Right cardiac atrium (tissue), 5 donors: Measurements from ENCODE around the gene SAMMSON. TPM values are rescaled to one million over a fixed set of nuclear protein-coding genes. Genes with fewer than 3 reads are reported as not detected.

Experiments used
- ATAC-seq, 2 donors: fragments of 200-7000 bp; cut with Tn5 transposase; one replicate each; pipeline versions ENCODE4 v1.8.0 to v1.9.1; 2020; ENCODE audit warnings: moderate library complexity in 2 of 2, mild to moderate bottlenecking in 1 of 2
- DNase-seq, 3 donors: peaks; one replicate each; pipeline ENCODE4 v3.0.0-alpha.2; 2020
- H3K27ac ChIP-seq: one replicate; pipeline ENCODE4 v1.5.1; 2013; ENCODE audit warnings: mild to moderate bottlenecking, low read length, control low read depth, moderate library complexity
- H3K27me3 ChIP-seq: one replicate; pipeline ENCODE4 v1.6.1; 2013; ENCODE audit not compliant: control insufficient read depth, insufficient read depth
- H3K4me1 ChIP-seq: one replicate; pipeline ENCODE4 v1.6.1; 2013; ENCODE audit warnings: low read length; ENCODE audit not compliant: control insufficient read depth, insufficient read depth
- H3K4me3 ChIP-seq: one replicate; pipeline ENCODE4 v1.5.1; 2013; ENCODE audit warnings: low read length, control low read depth
- H3K9me3 ChIP-seq: one replicate; pipeline ENCODE4 v1.6.1; 2013; ENCODE audit warnings: low read length; ENCODE audit not compliant: control insufficient read depth
- WGBS: extraction: QIAGEN DNeasy Blood & Tissue Kit; methylation state at CpG from one replicate; pipeline ENCODE4 v1.1.7; 2013; 5-methylcytosine and 5-hydroxymethylcytosine counted together
- intact Hi-C, 4 donors: fragments of 100-400 bp; cut with DNase I; formaldehyde crosslinking; loops; one replicate each; pipeline versions ENCODE4 v1.11.0 to v1.14.0; 2022 to 2023
- polyA plus RNA-seq: library from polyadenylated mRNA; stranded (reverse); fragments of 200-250 nt; gene quantifications from one replicate; pipeline ENCODE4 v1.2.3, GENCODE V29; 2013
- total RNA-seq, 4 donors: library from RNA; stranded (reverse); fragmentation: NEBNext Ultra II Directional; extraction: Animal tissue kit (Norgen Biotek cat#: 25700); gene quantifications; one replicate each; pipeline ENCODE4 v1.2.1, GENCODE V29; 2021
- donor health status: healthy with polysubstance abuse.
- donor health status: DM: no; HTN: yes; CAD: no.
- donor health status: DM: no; HTN: no; CAD: no.
- donor health status: DM: no; HTN: yes; CAD: no; lungs with severe emphysema.
- donor health status: DM: yes; HTN: yes; CAD: no.

SAMMSON gene
- total and polyA plus RNA-seq, 5 donors, result not detected

DNA sequence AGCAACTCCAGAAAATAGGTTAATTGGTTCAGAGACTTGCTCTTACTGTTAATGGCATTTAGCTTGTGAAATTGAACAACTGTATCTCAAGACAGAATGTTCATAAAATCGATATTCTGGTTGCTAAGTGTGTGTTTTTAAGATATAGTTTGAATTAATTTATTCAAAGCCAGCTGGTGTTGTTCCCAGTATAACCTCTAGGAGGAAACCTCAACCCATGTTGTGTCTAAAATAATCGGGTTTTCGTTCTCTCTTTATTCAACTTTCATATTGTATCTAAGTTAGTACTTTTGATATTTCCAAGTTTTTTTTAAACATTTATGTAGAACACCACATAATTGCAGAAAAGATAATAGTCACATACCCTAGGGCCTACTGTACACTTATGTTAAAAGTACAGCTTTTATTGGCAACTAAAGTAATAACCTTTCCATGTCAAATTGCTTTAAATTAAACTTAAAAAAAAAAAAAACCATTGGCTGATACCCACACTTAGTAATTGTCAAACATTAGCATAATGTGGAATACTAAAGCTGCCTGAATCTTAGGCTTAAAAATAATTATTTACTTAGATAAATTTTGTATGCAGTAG, 90.9 kb downstream of the SAMMSON start:
- DNase-seq, result no peak
- no peaks in the 10 kb centered on the region for H3K4me1 ChIP-seq

DNA sequence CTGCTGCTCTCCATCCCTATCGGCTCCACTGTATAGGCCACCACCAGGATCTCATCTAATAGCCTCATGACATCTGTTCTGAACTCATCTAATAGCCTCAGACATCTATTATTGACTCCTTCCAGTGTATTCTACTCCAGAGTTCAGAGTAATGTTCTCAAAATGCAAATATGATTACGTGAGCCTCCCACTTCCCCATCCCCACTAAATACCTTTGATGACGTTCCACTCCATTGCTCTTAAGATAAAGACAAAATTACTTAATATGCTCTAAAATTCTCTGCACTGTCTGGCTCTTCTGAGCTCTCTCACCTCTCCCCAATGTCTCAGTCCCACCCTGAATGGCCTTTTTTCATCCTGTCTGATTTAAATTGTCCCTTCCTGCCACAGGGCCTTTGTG, 94.7 kb downstream of the SAMMSON start:
- DNase-seq, result no peak
- H3K4me3 ChIP-seq, result no peak overlapping the region
- H3K27ac ChIP-seq, result no peak overlapping the region
- H3K9me3 ChIP-seq, result no peaks in the 10 kb centered on the region
- intact Hi-C loops, result loop anchor here in 1 of 4 donors (10.0 kb wide), 1 partner anchor 261 kb away; no protein-coding TSS in a partner anchor
- no peak for ATAC-seq
- 86% methylated on average over 3 of the region's 3 CpGs for WGBS
- H3K27me3 ChIP-seq, result no peaks in the 10 kb centered on the region
- H3K4me1 ChIP-seq, result no peaks in the 10 kb centered on the region

More for the DNA sequence above, 90.9 kb downstream of the SAMMSON start:
- intact Hi-C loops, result loop anchor here in 1 of 4 donors (10.0 kb wide), 1 partner anchor 264 kb away; no protein-coding TSS in a partner anchor
- Histone ChIP-seq H3K27me3 (no peaks in the 10 kb centered on the region), H3K27ac (no peak overlapping the region), H3K9me3 (no peaks in the 10 kb centered on the region), H3K4me3 (no peak overlapping the region)
- WGBS, result 11% methylated on average over 3 of the region's 3 CpGs
- no peak for ATAC-seq

DNA sequence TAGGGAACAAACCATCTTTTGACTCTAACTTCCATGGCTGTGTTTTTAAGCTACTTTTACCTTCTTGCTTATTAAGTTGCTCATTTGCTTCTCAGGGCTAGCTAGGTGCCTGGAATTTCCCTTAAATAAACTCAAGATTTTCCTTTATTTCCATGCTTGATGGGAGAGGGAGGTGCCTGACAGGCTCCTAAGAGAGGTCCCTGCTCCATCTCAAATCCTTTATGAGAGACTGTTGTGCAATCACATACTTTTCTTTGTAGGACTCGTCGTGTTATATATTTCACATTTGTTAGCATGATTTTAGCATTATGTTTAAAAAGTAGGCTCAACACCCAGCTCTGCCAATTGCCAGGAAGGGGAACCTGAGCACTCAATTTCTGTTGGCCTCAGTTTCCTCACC, 95.7 kb downstream of the SAMMSON start:
- Histone ChIP-seq H3K9me3 (no peaks in the 10 kb centered on the region), H3K4me3 (no peak overlapping the region), H3K4me1 (no peaks in the 10 kb centered on the region), H3K27me3 (no peaks in the 10 kb centered on the region), H3K27ac (no peak overlapping the region)
- intact Hi-C loops, result loop anchor here in 1 of 4 donors (10.0 kb wide), 1 partner anchor 260 kb away; no protein-coding TSS in a partner anchor
- DNase-seq (no peak), ATAC-seq (no peak)
- WGBS, result 66% methylated on average over 2 of the region's 2 CpGs

DNA sequence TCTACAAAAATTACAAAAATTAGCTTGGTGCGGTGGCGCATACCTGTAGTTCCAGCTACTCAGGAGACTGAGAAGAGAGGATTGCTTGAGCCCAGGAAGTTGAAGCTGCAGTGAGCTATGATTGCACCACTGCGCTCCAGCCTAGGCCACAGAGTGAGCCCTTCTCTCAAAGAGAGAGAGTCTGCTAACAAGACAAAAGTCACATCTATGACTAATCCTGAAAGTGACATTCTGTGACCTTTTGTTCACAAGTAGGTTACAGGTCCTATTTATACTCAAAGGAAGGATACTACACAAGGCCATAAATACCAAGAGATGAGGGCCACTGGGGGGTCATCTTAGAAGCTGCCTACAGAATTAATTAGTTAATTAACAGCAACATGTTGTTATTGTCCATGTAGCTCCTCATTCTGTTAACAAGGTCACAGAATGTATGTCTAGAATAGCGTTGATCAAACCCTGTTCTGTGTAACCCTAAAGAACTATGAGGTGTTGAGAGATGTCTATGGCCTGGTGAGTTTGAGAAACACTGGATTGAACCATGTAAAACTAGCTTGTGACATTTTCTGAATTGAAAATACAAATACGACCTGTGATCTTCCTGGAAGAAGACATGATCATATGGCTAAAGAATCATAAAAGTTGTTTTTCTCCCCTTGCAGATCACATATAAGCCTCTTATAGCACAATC, 97.0 kb downstream of the SAMMSON start:
- DNase-seq, result no peak
- WGBS, result 88% methylated on average over 5 of the region's 5 CpGs
- no peaks in the 10 kb centered on the region for H3K9me3 ChIP-seq
- H3K27ac ChIP-seq, result no peak overlapping the region
- H3K4me3 ChIP-seq, result no peak overlapping the region
- intact Hi-C loops, result loop anchor here in 1 of 4 donors (10.0 kb wide), 1 partner anchor 258 kb away; no protein-coding TSS in a partner anchor
- H3K4me1 ChIP-seq, result no peaks in the 10 kb centered on the region
- H3K27me3 ChIP-seq, result no peaks in the 10 kb centered on the region
- ATAC-seq, result no peak

DNA sequence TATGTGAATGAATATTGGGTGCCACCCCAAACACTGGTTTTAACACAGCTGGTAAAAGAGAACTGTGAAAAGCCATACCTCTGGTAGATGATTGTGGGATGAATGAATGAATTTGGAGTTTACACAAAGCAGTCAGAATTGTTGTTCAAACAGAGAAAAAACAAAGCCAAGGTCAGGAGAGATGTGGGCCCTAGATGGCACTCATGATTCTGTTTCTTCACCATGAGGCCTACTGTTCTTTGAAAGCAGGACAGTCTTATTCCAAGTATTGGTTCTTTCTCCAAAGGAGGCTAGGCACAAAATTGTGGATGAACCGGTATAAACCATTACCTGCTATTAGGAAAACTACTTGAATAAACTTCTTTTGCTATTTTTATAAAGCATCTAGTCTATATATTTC, 97.6 kb downstream of the SAMMSON start:
- DNase-seq, result no peak
- H3K27me3 ChIP-seq, result no peaks in the 10 kb centered on the region
- no peak for ATAC-seq
- no peaks in the 10 kb centered on the region for H3K4me1 ChIP-seq
- no peak overlapping the region for H3K4me3 ChIP-seq
- H3K27ac ChIP-seq, result no peak overlapping the region
- WGBS, result 98% methylated on average over 1 of the region's 1 CpG
- intact Hi-C loops, result loop anchor here in 1 of 4 donors (10.0 kb wide), 1 partner anchor 258 kb away; no protein-coding TSS in a partner anchor
- no peaks in the 10 kb centered on the region for H3K9me3 ChIP-seq

DNA sequence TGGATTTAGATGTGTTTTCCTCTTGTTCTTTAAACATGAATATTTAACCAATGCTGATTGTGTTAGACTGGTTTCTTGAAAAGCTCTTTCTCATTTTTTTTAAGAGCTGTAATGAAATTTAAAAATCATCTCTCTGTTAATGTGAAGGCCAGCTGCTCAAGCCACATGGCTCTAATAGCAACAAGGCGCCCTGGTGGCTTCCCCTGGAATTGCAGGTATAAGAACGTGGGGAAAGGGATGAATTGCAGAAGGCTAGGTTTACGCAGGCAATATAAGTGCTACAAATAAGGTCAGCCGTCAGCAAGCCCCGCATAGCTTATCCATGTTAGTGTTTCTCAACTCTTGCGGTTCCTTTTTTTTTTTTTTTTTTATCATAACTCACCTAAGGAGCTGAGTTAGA, 108.5 kb downstream of the SAMMSON start:
- 71% methylated on average over 6 of the region's 6 CpGs for WGBS
- Histone ChIP-seq H3K4me3 (no peak overlapping the region), H3K4me1 (no peaks in the 10 kb centered on the region), H3K27me3 (peaks cover 4% of the 10 kb centered on the region), H3K9me3 (no peaks in the 10 kb centered on the region), H3K27ac (no peak overlapping the region)
- DNase-seq (no peak), ATAC-seq (no peak)
- intact Hi-C loops, result no loop called here

DNA sequence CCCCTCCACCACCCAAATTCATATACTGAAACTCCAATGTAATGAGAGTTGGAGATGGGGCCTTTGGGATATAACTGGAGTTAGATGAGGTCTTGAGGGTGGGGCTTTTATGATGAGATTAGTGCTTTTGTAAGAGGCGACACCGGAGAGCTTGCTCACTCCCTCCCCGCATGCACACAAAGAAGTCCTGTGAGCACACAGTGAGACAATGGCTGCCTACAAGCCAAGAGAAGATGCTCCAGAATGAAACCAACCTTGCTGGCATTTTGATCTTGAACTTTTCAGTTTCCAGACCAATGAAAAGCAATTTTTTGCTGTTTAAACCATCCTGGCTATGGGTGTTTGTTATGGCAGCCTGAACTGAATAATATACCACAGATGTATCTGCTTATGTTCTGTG, 109.0 kb downstream of the SAMMSON start:
- DNase-seq (no peak), ATAC-seq (no peak)
- H3K4me1 ChIP-seq, result no peaks in the 10 kb centered on the region
- intact Hi-C loops, result no loop called here
- H3K9me3 ChIP-seq, result no peaks in the 10 kb centered on the region
- H3K27me3 ChIP-seq, result peaks cover 4% of the 10 kb centered on the region
- H3K4me3 ChIP-seq, result no peak overlapping the region
- no peak overlapping the region for H3K27ac ChIP-seq
- 90% methylated on average over 3 of the region's 3 CpGs for WGBS

DNA sequence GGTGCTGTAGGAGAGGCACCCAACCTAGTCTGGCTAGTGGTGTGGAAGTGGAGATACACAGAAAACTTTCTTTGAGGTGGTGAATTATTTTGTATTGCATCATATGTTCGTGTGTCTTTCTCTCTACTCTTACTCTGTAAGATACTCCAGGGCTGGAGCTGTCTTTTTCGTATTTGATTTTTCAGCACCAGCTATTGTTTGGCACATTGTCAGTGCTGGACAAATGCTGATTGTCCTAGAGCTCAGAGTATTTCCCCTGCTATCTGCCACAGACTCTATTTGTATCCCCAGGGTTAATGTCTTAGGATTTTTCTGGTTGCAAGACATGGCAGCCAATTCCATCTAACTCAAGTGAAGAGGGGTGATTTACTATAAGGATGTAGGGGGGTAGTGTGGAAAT, 110.5 kb downstream of the SAMMSON start:
- intact Hi-C loops, result no loop called here
- Histone ChIP-seq H3K27ac (no peak overlapping the region), H3K27me3 (peaks cover 4% of the 10 kb centered on the region), H3K4me3 (no peak overlapping the region), H3K4me1 (no peaks in the 10 kb centered on the region), H3K9me3 (no peaks in the 10 kb centered on the region)
- ATAC-seq, result no peak
- WGBS, result 39% methylated on average over 2 of the region's 2 CpGs
- DNase-seq, result no peak

DNA sequence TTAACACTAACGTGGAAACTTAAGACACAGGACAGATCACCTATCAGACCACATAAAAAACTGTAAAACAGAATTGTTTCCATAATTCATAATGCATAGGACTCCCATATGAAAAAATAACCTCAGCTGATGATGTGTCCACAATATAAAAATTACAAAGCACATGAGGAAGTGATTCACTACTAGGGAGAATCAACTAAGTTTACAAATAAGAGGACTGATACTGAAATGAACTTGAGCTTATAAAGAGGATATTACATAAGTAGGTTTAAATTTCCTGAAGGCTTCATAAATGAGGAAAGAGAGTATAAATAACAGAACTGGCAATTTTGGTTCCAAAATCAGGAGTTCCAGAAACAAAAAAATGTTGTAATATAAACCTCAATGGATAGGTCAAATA, 111.9 kb downstream of the SAMMSON start:
- Histone ChIP-seq H3K27ac (no peak overlapping the region), H3K27me3 (peaks cover 4% of the 10 kb centered on the region), H3K4me1 (no peaks in the 10 kb centered on the region), H3K4me3 (no peak overlapping the region), H3K9me3 (no peaks in the 10 kb centered on the region)
- whole genome bisulfite sequencing, result 84% methylated on average over 1 of the region's 1 CpG
- intact Hi-C loops, result no loop called here
- DNase-seq (no peak), ATAC-seq (no peak)

DNA sequence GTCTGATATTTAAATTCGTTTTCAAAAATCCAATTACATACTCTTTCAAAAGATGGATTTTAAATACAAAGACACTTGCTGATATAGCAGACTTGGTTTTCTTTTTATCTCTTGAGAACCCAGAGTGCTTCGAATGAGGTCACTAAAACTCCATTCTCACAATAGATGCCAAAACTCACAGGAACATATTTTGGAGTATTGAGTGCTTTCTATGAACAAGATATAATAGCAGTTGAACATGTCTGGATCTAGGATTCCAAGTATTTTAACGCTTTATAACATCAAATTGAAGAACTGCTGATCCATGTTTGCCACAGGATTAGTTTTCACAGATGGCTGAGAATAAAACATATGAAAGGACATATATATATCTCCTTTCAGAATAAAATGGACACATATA, 113.2 kb downstream of the SAMMSON start:
- 44% methylated on average over 3 of the region's 3 CpGs for WGBS
- Histone ChIP-seq H3K4me1 (no peaks in the 10 kb centered on the region), H3K27ac (no peak overlapping the region), H3K4me3 (no peak overlapping the region), H3K27me3 (peaks cover 4% of the 10 kb centered on the region), H3K9me3 (no peaks in the 10 kb centered on the region)
- no peak for DNase-seq
- no peak for ATAC-seq
- intact Hi-C loops, result no loop called here

DNA sequence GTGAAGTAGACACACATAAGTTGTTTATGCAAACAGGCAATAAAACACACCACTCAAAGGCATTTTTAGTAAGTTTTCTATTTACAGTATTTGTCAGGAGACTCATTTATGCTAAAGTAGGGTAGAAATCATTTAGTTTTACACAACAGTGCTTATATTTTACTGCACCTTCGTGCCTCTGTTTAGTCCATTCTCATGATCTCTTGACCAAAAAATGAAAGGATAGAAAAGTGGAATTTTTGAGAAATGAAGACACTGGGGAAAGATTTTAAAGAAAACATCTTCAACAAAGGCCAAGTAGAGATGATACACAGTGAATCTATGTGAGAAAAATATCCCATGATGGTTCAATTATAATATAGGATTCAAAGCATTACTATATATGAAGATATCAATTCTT, 114.9 kb downstream of the SAMMSON start:
- Histone ChIP-seq H3K27ac (no peak overlapping the region), H3K4me3 (no peak overlapping the region), H3K4me1 (no peaks in the 10 kb centered on the region), H3K27me3 (peaks cover 1% of the 10 kb centered on the region), H3K9me3 (no peaks in the 10 kb centered on the region)
- ATAC-seq (no peak), DNase-seq (no peak)
- intact Hi-C loops, result no loop called here
- WGBS, result 44% methylated on average over 1 of the region's 1 CpG
